ENCODE measurements around the gene ZNF606.
A peak's percentile ranks its signal among the peaks of the same experiment; 100 is the strongest.

Gene ZNF606

GRCh38 chr19:57934820-57935665, 67.6 kb downstream of the ZNF606 start, which contains the start of gene ZNF418:
Gene ZNF418 (minus strand): TSS chr19:57935402. CDS start chr19:57933822, 1,580 bp downstream.
- DNase-seq (ENCODE audit: low read depth in 2 of 2) = peak in 1 of 2 donors; percentile 9

DNA sequence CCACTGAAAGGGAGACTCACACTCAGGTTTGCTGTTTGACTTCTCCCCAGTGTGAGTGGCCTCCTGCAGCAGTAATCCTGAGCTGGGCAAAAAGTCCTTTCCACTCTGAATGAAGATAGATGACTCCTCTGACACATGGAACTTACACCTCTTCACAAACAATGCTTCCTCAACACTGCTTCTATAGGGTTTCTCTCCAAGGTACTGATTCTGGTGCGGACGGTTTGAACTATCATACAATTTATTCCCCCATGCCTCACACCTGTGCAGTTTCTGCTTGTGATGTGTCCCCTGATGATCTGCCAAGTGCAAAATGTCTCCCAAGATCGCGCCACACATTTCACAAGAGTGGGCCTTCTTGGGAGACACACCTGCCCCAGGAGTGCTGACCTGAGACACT, 75.0 kb downstream of the ZNF606 start:
- no peak for DNase-seq (ENCODE audit: low read depth in 2 of 2)
